Endothelial cell of umbilical vein (primary cell): ENCODE results near the gene SPINT1.

ENCODE experiments used
- EZH2 ChIP-seq: IDR thresholded peaks from 2 replicates; pipeline ENCODE4 v1.6.1; 2012; ENCODE audit warnings: borderline replicate concordance, low read depth, mild to moderate bottlenecking, moderate library complexity, low read length, inconsistent platforms; ENCODE audit not compliant: severe bottlenecking
- JUN ChIP-seq: IDR thresholded peaks from 2 replicates; pipeline ENCODE4 v1.6.1; 2011; ENCODE audit warnings: borderline replicate concordance, low read depth; ENCODE audit not compliant: insufficient read length, insufficient read depth
- MYC ChIP-seq: IDR thresholded peaks from one replicate; pipeline ENCODE4 v1.6.1; 2011; ENCODE audit warnings: mild to moderate bottlenecking, low read depth, low read length
- POLR2A ChIP-seq: IDR thresholded peaks from 2 replicates; pipeline ENCODE4 v1.6.1; 2012; ENCODE audit warnings: low read depth, mild to moderate bottlenecking, control low read depth, low read length
- POLR2AphosphoS5 ChIP-seq: IDR thresholded peaks from 2 replicates; pipeline ENCODE4 v1.6.1; 2012; ENCODE audit warnings: low read depth, mild to moderate bottlenecking, control low read depth, low read length, moderate library complexity; ENCODE audit not compliant: insufficient read depth
- TF ChIP-seq, protein P1 (sequence below), 2 donors: IDR thresholded peaks; 1 replicate in 1 of 2; 2 replicates in 1 of 2; pipeline ENCODE4 v1.5.1; 2011; ENCODE audit warnings: low read length in 2 of 2, mild to moderate bottlenecking in 2 of 2, moderate library complexity in 2 of 2, control low read depth in 1 of 2, inconsistent platforms in 1 of 2, low read depth in 1 of 2; ENCODE audit not compliant: insufficient read depth in 1 of 2; ENCODE audit errors: extremely low read depth in 1 of 2
- TF ChIP-seq, protein P2 (sequence below): IDR thresholded peaks from 2 replicates; pipeline ENCODE4 v1.6.1; 2011; ENCODE audit not compliant: insufficient read depth, insufficient read length

DNA sequence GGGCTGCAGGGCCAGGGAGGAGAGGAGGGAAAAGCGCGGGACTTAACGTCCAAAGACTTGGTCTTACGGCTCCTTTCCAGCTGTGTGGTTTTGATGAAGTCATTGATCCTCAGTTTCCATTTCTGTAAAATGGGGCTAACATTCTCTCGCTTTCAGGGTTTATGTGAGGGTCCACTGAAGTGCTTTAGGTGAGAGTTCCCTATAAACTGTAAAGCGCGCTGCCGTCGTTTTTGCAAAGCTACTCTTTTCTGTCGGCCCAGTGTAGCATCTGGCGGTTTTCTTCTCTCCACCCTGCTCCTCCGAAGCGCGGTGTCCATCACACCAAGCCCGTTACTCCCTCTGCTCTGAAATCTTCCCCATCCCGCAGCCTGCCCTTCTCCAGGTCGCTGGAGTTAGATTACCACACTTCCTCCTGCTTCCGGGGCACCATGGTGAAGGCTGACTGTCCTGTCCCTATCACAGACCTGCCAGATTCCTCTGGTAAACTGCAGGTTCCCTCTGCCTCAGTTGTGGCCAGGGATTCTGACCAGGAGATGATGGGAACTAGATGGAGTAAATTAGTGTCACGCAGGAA lies 35.9 kb upstream of the SPINT1 start:
- TF ChIP-seq, protein P1, sequence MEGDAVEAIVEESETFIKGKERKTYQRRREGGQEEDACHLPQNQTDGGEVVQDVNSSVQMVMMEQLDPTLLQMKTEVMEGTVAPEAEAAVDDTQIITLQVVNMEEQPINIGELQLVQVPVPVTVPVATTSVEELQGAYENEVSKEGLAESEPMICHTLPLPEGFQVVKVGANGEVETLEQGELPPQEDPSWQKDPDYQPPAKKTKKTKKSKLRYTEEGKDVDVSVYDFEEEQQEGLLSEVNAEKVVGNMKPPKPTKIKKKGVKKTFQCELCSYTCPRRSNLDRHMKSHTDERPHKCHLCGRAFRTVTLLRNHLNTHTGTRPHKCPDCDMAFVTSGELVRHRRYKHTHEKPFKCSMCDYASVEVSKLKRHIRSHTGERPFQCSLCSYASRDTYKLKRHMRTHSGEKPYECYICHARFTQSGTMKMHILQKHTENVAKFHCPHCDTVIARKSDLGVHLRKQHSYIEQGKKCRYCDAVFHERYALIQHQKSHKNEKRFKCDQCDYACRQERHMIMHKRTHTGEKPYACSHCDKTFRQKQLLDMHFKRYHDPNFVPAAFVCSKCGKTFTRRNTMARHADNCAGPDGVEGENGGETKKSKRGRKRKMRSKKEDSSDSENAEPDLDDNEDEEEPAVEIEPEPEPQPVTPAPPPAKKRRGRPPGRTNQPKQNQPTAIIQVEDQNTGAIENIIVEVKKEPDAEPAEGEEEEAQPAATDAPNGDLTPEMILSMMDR (IDR thresholded peaks at IDR 0.05; ENCODE audit: extremely low read depth in 1 of 2, insufficient read depth in 1 of 2, low read depth in 1 of 2, low read length in 2 of 2): no peak
- TF ChIP-seq POLR2A (no peak), EZH2 (no peak), POLR2AphosphoS5 (no peak), JUN (no peak), MYC (no peak)
- TF ChIP-seq, protein P2, sequence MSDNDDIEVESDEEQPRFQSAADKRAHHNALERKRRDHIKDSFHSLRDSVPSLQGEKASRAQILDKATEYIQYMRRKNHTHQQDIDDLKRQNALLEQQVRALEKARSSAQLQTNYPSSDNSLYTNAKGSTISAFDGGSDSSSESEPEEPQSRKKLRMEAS: no peak
